H9 (cell line): ENCODE data around the gene CSNK2A2. TPM values are rescaled to one million over a fixed set of nuclear protein-coding genes. Genes with fewer than 3 reads are reported as not detected.

Source experiments
- DNase-seq: peaks from one replicate; pipeline ENCODE4 v3.0.0-alpha.2; 2017
- H2AFZ ChIP-seq: one replicate; pipeline ENCODE4 v1.6.1; 2013; ENCODE audit warnings: mild to moderate bottlenecking, low read length, control low read depth, moderate library complexity
- H2AK5ac ChIP-seq: 2 replicates; pipeline ENCODE4 v1.6.1; 2013; ENCODE audit warnings: low read length, control low read depth, mixed read lengths; ENCODE audit not compliant: insufficient read length
- H2BK120ac ChIP-seq: one replicate; pipeline ENCODE4 v1.6.1; 2013; ENCODE audit warnings: low read depth, mild to moderate bottlenecking, low read length, control low read depth, inconsistent platforms; ENCODE audit not compliant: poor library complexity, severe bottlenecking
- H2BK12ac ChIP-seq: 2 replicates; pipeline ENCODE4 v1.6.1; 2013; ENCODE audit warnings: low read length, control low read depth, mixed read lengths, low read depth; ENCODE audit not compliant: insufficient read length
- H2BK15ac ChIP-seq: 2 replicates; pipeline ENCODE4 v1.6.1; 2013; ENCODE audit warnings: low read depth, low read length, control low read depth
- H2BK20ac ChIP-seq: one replicate; pipeline ENCODE4 v1.6.1; 2013; ENCODE audit warnings: low read depth, mild to moderate bottlenecking, low read length, control low read depth, inconsistent platforms; ENCODE audit not compliant: poor library complexity, severe bottlenecking
- H2BK5ac ChIP-seq: 2 replicates; pipeline ENCODE4 v1.6.1; 2013; ENCODE audit warnings: low read length, control low read depth, mixed read lengths; ENCODE audit not compliant: insufficient read length
- H3K14ac ChIP-seq: 2 replicates; pipeline ENCODE4 v1.6.1; 2013; ENCODE audit warnings: low read length, control low read depth; ENCODE audit not compliant: insufficient read depth
- H3K18ac ChIP-seq: 2 replicates; pipeline ENCODE4 v1.6.1; 2013; ENCODE audit warnings: low read depth, mild to moderate bottlenecking, mixed read lengths, low read length, control low read depth; ENCODE audit not compliant: insufficient read length
- H3K23ac ChIP-seq: 2 replicates; pipeline ENCODE4 v1.6.1; 2013; ENCODE audit warnings: low read length, control low read depth, mixed read lengths, low read depth; ENCODE audit not compliant: insufficient read length
- H3K23me2 ChIP-seq: 2 replicates; pipeline ENCODE4 v1.6.1; 2013; ENCODE audit warnings: low read depth, mild to moderate bottlenecking, mixed read lengths, low read length, control low read depth; ENCODE audit not compliant: insufficient read length, poor library complexity, severe bottlenecking
- H3K27ac ChIP-seq: 2 replicates; pipeline ENCODE4 v1.5.1; 2013; ENCODE audit warnings: low read length, control low read depth, mixed read lengths, low read depth; ENCODE audit not compliant: insufficient read length
- H3K27me3 ChIP-seq: 2 replicates; pipeline ENCODE4 v1.6.1; 2013; ENCODE audit warnings: low read length, control low read depth, inconsistent platforms; ENCODE audit not compliant: insufficient read depth
- H3K4ac ChIP-seq: 2 replicates; pipeline ENCODE4 v1.6.1; 2013; ENCODE audit warnings: low read depth, mild to moderate bottlenecking, control low read depth, inconsistent platforms, low read length, moderate library complexity
- H3K4me1 ChIP-seq: 2 replicates; pipeline ENCODE4 v1.6.1; 2013; ENCODE audit warnings: low read length, control low read depth, inconsistent platforms; ENCODE audit not compliant: insufficient read depth
- H3K4me2 ChIP-seq: 2 replicates; pipeline ENCODE4 v1.6.1; 2013; ENCODE audit warnings: low read length, control low read depth, mixed read lengths; ENCODE audit not compliant: insufficient read length, insufficient read depth
- H3K56ac ChIP-seq: 2 replicates; pipeline ENCODE4 v1.6.1; 2013; ENCODE audit warnings: low read depth, mild to moderate bottlenecking, mixed read lengths, low read length, control low read depth; ENCODE audit not compliant: insufficient read length
- H3K79me1 ChIP-seq: 2 replicates; pipeline ENCODE4 v1.6.1; 2013; ENCODE audit warnings: low read depth, mild to moderate bottlenecking, moderate library complexity, low read length, control low read depth, inconsistent platforms; ENCODE audit not compliant: insufficient read depth, poor library complexity, severe bottlenecking
- H3K79me2 ChIP-seq: 2 replicates; pipeline ENCODE4 v1.6.1; 2013; ENCODE audit warnings: low read length, control low read depth, inconsistent platforms; ENCODE audit not compliant: insufficient read depth
- H3K9ac ChIP-seq: 2 replicates; pipeline ENCODE4 v1.6.1; 2013; ENCODE audit warnings: low read length, control low read depth, mixed read lengths; ENCODE audit not compliant: insufficient read length; ENCODE audit errors: extremely low read depth
- H3K9me3 ChIP-seq: one replicate; pipeline ENCODE4 v1.6.1; 2013; ENCODE audit warnings: low read depth, low read length, inconsistent platforms; ENCODE audit not compliant: control insufficient read depth
- H3T11ph ChIP-seq: one replicate; pipeline ENCODE4 v1.6.1; 2013; ENCODE audit warnings: mild to moderate bottlenecking, low read length, control low read depth, inconsistent platforms
- H4K20me1 ChIP-seq: one replicate; pipeline ENCODE4 v1.6.1; 2013; ENCODE audit not compliant: control insufficient read depth, insufficient read length, insufficient read depth
- H4K5ac ChIP-seq: 2 replicates; pipeline ENCODE4 v1.6.1; 2013; ENCODE audit warnings: low read depth, mild to moderate bottlenecking, mixed read lengths, low read length, control low read depth; ENCODE audit not compliant: insufficient read length
- H4K8ac ChIP-seq: replicated peaks from 2 replicates; pipeline ENCODE4 v1.6.1; 2013; ENCODE audit warnings: low read length, control low read depth, mixed read lengths, low read depth; ENCODE audit not compliant: insufficient read length
- H4K91ac ChIP-seq: 2 replicates; pipeline ENCODE4 v1.6.1; 2013; ENCODE audit warnings: low read depth, mild to moderate bottlenecking, moderate library complexity, mixed read lengths, low read length, control low read depth; ENCODE audit not compliant: insufficient read length
- H3K27ac Mint-ChIP-seq, 3 experiments: 2 replicates in 2 of 3; 3 replicates in 1 of 3; pipeline ENCODE4 v1.8.0; 2020 to 2021; ENCODE audit warnings: mixed read lengths in 3 of 3, mild to moderate bottlenecking in 1 of 3, moderate library complexity in 1 of 3
- H3K27me3 Mint-ChIP-seq: 2 replicates; pipeline ENCODE4 v1.8.0; 2021; ENCODE audit warnings: low read depth, mild to moderate bottlenecking, moderate library complexity, mixed read lengths
- H3K36me3 Mint-ChIP-seq, 3 experiments: 2 replicates in 2 of 3; 3 replicates in 1 of 3; pipeline ENCODE4 v1.8.0; 2020 to 2021; ENCODE audit warnings: low read depth in 3 of 3, mixed read lengths in 3 of 3; ENCODE audit not compliant: insufficient read depth in 1 of 3
- H3K4me1 Mint-ChIP-seq, 2 experiments: 2 replicates each; pipeline ENCODE4 v1.8.0; 2020; ENCODE audit warnings: mixed read lengths in 2 of 2
- H3K4me3 Mint-ChIP-seq, 2 experiments: 2 replicates in 1 of 2; 3 replicates in 1 of 2; pipeline ENCODE4 v1.8.0; 2020 to 2021; ENCODE audit warnings: mild to moderate bottlenecking in 2 of 2, mixed read lengths in 2 of 2, moderate library complexity in 1 of 2
- H3K9me3 Mint-ChIP-seq, 2 experiments: 2 replicates in 1 of 2; 3 replicates in 1 of 2; pipeline ENCODE4 v1.8.0; 2020; ENCODE audit warnings: mild to moderate bottlenecking in 2 of 2, mixed read lengths in 2 of 2, moderate library complexity in 1 of 2
- CTCF ChIP-seq: fragments of 200-600 bp; sonication (generic); conservative IDR thresholded peaks from 3 replicates; pipeline ENCODE4 v1.8.0; 2021; ENCODE audit warnings: antibody characterized with exemption, mild to moderate bottlenecking
- WGBS: extraction: QIAGEN DNeasy Blood & Tissue Kit; methylation state at CpG from one replicate; pipeline ENCODE4 v1.1.7; 2013; ENCODE audit warnings: missing lambda C conversion rate, low lambda C conversion rate, mixed read lengths; ENCODE audit not compliant: insufficient read length; ENCODE audit errors: extremely low coverage; 5-methylcytosine and 5-hydroxymethylcytosine counted together
- total RNA-seq: library from RNA; stranded (reverse); gene quantifications from 2 replicates; pipeline ENCODE4 v1.2.1, GENCODE V29; 2021

Gene CSNK2A2
- total RNA-seq, 1 experiment from 2014 or later: 134 TPM

- H2BK15ac ChIP-seq: no peak overlapping the region
- H3K4me2 ChIP-seq: no peak overlapping the region
Observed at GRCh38 chr16:58109881-58110280, 88.0 kb downstream of the CSNK2A2 start.

More at GRCh38 chr16:58109881-58110280, 88.0 kb downstream of the CSNK2A2 start:
- H2AFZ ChIP-seq: no peak overlapping the region
- TF ChIP-seq CTCF: no peak
- Mint-ChIP-seq H3K27ac (peak overlapping the region in 2 of 3 experiments; percentile 40 to 56; a peak in 4 of 7 replicates), H3K27me3 (no peaks in the 10 kb centered on the region), H3K4me3 (no peak overlapping the region), H3K36me3 (peaks cover 18 to 26% (median 24%) of the 10 kb centered on the region in 3 experiments), H3K9me3 (peaks cover 0 to 5% of the 10 kb centered on the region in 2 experiments; a peak in 1 of 5 replicates), H3K4me1 (peaks cover 46 to 50% of the 10 kb centered on the region in 2 experiments)
- no peak overlapping the region for H2AK5ac ChIP-seq
- no peaks in the 10 kb centered on the region for H4K20me1 ChIP-seq
- no peak overlapping the region for H4K8ac ChIP-seq
- H2BK5ac ChIP-seq: no peak overlapping the region
- H3K23ac ChIP-seq: no peak overlapping the region
- no peaks in the 10 kb centered on the region for H3K9me3 ChIP-seq
- H3K79me1 ChIP-seq: no peaks in the 10 kb centered on the region
- H3K4me1 ChIP-seq: peaks cover 10% of the 10 kb centered on the region
- no peak overlapping the region for H3K9ac ChIP-seq
- no peak overlapping the region for H3K14ac ChIP-seq
- H2BK12ac ChIP-seq: no peak overlapping the region
- no peak overlapping the region for H2BK120ac ChIP-seq
- DNase-seq: no peak
- H3K27me3 ChIP-seq: no peaks in the 10 kb centered on the region
- H3K79me2 ChIP-seq: no peaks in the 10 kb centered on the region
- H4K91ac ChIP-seq: no peak overlapping the region
- H2BK20ac ChIP-seq: no peak overlapping the region
- no peak overlapping the region for H3K27ac ChIP-seq
- H3K56ac ChIP-seq: no peak overlapping the region
- no peak overlapping the region for H3K4ac ChIP-seq
- H3K23me2 ChIP-seq: no peaks in the 10 kb centered on the region
- no CpG with 5 or more reads among the region's 2 CpGs for WGBS
- no peak overlapping the region for H3T11ph ChIP-seq
- no peak overlapping the region for H4K5ac ChIP-seq
- no peak overlapping the region for H3K18ac ChIP-seq
